ENCODE data around the gene PCBP2.

DNA sequence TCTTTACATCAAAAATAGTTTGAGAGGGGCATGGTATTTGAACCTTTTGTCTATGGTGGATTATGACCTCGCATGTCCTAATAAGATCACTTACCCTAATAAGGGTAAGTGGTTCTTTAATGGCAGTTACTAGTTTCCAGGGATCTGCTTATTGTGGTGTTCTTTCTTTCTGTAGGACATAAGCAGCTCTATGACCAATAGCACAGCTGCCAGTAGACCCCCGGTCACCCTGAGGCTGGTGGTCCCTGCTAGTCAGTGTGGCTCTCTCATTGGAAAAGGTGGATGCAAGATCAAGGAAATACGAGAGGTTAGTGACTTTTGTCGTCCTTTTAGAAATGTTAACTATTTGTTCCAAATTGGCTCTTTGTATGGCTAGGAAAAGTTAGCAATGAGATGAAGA lies 7.2 kb downstream of the PCBP2 start:
- TF ChIP-seq, protein P1, sequence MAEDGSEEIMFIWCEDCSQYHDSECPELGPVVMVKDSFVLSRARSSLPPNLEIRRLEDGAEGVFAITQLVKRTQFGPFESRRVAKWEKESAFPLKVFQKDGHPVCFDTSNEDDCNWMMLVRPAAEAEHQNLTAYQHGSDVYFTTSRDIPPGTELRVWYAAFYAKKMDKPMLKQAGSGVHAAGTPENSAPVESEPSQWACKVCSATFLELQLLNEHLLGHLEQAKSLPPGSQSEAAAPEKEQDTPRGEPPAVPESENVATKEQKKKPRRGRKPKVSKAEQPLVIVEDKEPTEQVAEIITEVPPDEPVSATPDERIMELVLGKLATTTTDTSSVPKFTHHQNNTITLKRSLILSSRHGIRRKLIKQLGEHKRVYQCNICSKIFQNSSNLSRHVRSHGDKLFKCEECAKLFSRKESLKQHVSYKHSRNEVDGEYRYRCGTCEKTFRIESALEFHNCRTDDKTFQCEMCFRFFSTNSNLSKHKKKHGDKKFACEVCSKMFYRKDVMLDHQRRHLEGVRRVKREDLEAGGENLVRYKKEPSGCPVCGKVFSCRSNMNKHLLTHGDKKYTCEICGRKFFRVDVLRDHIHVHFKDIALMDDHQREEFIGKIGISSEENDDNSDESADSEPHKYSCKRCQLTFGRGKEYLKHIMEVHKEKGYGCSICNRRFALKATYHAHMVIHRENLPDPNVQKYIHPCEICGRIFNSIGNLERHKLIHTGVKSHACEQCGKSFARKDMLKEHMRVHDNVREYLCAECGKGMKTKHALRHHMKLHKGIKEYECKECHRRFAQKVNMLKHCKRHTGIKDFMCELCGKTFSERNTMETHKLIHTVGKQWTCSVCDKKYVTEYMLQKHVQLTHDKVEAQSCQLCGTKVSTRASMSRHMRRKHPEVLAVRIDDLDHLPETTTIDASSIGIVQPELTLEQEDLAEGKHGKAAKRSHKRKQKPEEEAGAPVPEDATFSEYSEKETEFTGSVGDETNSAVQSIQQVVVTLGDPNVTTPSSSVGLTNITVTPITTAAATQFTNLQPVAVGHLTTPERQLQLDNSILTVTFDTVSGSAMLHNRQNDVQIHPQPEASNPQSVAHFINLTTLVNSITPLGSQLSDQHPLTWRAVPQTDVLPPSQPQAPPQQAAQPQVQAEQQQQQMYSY (CRISPR knock-in tag; IDR thresholded peaks at IDR 0.05): no peak
- no peak for TF ChIP-seq NR3C1 (CRISPR knock-in tag; conservative IDR thresholded peaks at IDR 0.05; ENCODE audit: low read depth)
- TF ChIP-seq, protein P2, sequence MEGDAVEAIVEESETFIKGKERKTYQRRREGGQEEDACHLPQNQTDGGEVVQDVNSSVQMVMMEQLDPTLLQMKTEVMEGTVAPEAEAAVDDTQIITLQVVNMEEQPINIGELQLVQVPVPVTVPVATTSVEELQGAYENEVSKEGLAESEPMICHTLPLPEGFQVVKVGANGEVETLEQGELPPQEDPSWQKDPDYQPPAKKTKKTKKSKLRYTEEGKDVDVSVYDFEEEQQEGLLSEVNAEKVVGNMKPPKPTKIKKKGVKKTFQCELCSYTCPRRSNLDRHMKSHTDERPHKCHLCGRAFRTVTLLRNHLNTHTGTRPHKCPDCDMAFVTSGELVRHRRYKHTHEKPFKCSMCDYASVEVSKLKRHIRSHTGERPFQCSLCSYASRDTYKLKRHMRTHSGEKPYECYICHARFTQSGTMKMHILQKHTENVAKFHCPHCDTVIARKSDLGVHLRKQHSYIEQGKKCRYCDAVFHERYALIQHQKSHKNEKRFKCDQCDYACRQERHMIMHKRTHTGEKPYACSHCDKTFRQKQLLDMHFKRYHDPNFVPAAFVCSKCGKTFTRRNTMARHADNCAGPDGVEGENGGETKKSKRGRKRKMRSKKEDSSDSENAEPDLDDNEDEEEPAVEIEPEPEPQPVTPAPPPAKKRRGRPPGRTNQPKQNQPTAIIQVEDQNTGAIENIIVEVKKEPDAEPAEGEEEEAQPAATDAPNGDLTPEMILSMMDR (IDR thresholded peaks at IDR 0.05): no peak
